Mesendoderm (in vitro differentiated cells): Measurements from ENCODE around the gene TMEM175.

Source experiments
- DNase-seq: peaks from one replicate; pipeline ENCODE4 v3.0.0; 2013
- H2AK5ac ChIP-seq: 2 replicates; pipeline ENCODE4 v1.6.1; 2013; ENCODE audit warnings: low read length, inconsistent platforms
- H2BK120ac ChIP-seq: 2 replicates; pipeline ENCODE4 v1.6.1; 2013; ENCODE audit warnings: low read depth, mild to moderate bottlenecking, low read length, moderate library complexity, mixed read lengths
- H2BK15ac ChIP-seq: replicated peaks from 2 replicates; pipeline ENCODE4 v1.6.1; 2013; ENCODE audit warnings: low read depth, mild to moderate bottlenecking, moderate library complexity
- H2BK5ac ChIP-seq: 2 replicates; pipeline ENCODE4 v1.6.1; 2013; ENCODE audit warnings: low read length, inconsistent platforms
- H3K18ac ChIP-seq: 2 replicates; pipeline ENCODE4 v1.6.1; 2013; ENCODE audit warnings: mild to moderate bottlenecking, low read length, mixed read lengths
- H3K23ac ChIP-seq: one replicate; pipeline ENCODE4 v1.6.1; 2013; ENCODE audit warnings: low read length
- H3K27ac ChIP-seq: 2 replicates; pipeline ENCODE4 v1.5.1; 2013; ENCODE audit warnings: low read depth, mild to moderate bottlenecking, inconsistent platforms, low read length, moderate library complexity
- H3K27me3 ChIP-seq: 2 replicates; pipeline ENCODE4 v1.6.1; 2013; ENCODE audit warnings: low read length, control low read depth, mild to moderate bottlenecking, inconsistent platforms; ENCODE audit not compliant: insufficient read depth, poor library complexity
- H3K36me3 ChIP-seq: 2 replicates; pipeline ENCODE4 v1.6.1; 2013; ENCODE audit warnings: low read length, inconsistent platforms; ENCODE audit not compliant: control insufficient read depth, insufficient read depth
- H3K4ac ChIP-seq: one replicate; pipeline ENCODE4 v1.6.1; 2013; ENCODE audit warnings: low read depth, mild to moderate bottlenecking, low read length, moderate library complexity
- H3K4me1 ChIP-seq: 2 replicates; pipeline ENCODE4 v1.6.1; 2013; ENCODE audit warnings: low read depth, low read length, inconsistent platforms; ENCODE audit not compliant: control insufficient read depth
- H3K4me2 ChIP-seq: 2 replicates; pipeline ENCODE4 v1.6.1; 2013; ENCODE audit warnings: low read length
- H3K4me3 ChIP-seq: 2 replicates; pipeline ENCODE4 v1.5.1; 2013; ENCODE audit warnings: mild to moderate bottlenecking, low read length
- H3K56ac ChIP-seq: one replicate; pipeline ENCODE4 v1.6.1; 2013; ENCODE audit warnings: low read length
- H3K79me1 ChIP-seq: 2 replicates; pipeline ENCODE4 v1.6.1; 2013; ENCODE audit warnings: low read length, inconsistent platforms
- H3K79me2 ChIP-seq: 2 replicates; pipeline ENCODE4 v1.6.1; 2013; ENCODE audit warnings: mild to moderate bottlenecking, low read length; ENCODE audit not compliant: control insufficient read depth, insufficient read depth
- H3K9ac ChIP-seq: 2 replicates; pipeline ENCODE4 v1.6.1; 2013; ENCODE audit warnings: low read length, inconsistent platforms
- H4K5ac ChIP-seq: one replicate; pipeline ENCODE4 v1.6.1; 2013; ENCODE audit warnings: low read length
- H4K8ac ChIP-seq: one replicate; pipeline ENCODE4 v1.6.1; 2013; ENCODE audit warnings: low read depth, mild to moderate bottlenecking, control low read depth, low read length, moderate library complexity
- WGBS: extraction: QIAGEN DNeasy Blood & Tissue Kit; methylation state at CpG from one replicate; pipeline ENCODE4 v1.1.7; 2013; ENCODE audit warnings: low lambda C conversion rate, missing lambda C conversion rate; ENCODE audit not compliant: insufficient coverage; ENCODE audit errors: extremely low coverage; 5-methylcytosine and 5-hydroxymethylcytosine counted together

The TMEM175 gene

DNA sequence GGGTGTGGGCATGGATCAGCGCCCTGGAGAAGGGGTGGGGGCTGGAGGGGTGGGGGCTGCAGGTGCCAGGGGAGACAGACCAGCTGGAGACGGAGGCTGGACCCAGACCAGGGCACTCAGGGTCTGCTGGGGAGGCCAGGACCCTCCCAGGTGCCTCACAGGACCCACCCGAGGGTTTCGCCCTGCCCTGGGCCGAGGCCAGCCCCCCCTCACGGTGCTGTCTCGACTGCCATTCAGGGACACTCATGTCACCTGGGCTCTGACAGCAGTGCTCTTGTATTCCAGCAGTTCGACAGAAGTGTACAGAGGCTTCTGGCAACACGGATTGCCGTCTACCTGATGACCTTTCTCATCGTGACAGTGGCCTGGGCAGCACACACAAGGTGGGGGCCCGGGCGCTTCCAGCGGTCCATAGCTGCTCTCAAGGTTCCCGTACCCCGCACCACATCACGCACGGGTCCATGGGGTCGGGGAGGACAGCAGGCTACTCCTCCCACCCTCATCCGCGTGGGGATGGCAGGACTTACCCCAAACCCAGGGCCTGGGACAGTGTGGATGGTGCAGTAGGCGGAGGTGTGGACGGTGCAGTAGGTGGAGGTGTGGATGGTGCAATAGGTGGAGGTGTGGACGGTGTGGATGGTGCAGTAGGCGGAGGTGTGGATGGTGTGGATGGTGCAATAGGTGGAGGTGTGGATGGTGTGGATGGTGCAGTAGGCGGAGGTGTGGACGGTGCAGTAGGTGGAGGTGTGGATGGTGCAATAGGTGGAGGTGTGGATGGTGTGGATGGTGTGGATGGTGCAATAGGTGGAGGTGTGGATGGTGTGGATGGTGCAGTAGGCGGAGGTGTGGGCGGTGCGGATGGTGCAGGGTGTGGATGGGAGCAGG, 18.1 kb downstream of the TMEM175 start:
- H3K36me3 ChIP-seq = no peaks in the 10 kb centered on the region
- WGBS = no CpG with 5 or more reads among the region's 30 CpGs

DNA sequence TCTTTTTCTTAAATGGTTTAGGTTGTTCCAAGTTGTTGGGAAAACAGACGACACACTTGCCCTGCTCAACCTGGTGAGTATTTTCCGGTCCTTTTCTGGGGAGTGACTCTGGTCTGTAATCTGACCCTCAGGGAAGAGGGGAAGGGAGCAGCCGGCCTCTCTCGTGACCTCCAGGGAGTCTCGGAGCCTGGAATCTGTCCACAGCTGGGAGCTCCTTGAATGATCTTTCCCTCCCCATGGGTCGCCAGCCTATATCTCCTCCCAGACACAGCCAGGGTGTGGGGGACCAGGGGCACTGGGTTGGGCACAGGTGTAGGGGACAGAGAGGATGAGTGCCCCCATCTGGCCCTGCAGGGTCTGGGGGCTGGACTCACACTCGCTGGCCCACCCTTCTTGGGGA, 18.9 kb downstream of the TMEM175 start:
- H3K4me1 ChIP-seq = no peaks in the 10 kb centered on the region
- no peak for DNase-seq
- H2BK120ac ChIP-seq = no peak overlapping the region
- no peaks in the 10 kb centered on the region for H3K79me1 ChIP-seq
- no peak overlapping the region for H4K8ac ChIP-seq
- no peak overlapping the region for H2BK5ac ChIP-seq
- H2AK5ac ChIP-seq = no peak overlapping the region
- H3K27ac ChIP-seq = no peak overlapping the region
- no peak overlapping the region for H3K18ac ChIP-seq
- H3K4me2 ChIP-seq = no peak overlapping the region
- no peak overlapping the region for H3K56ac ChIP-seq
- peaks cover 2% of the 10 kb centered on the region for H3K27me3 ChIP-seq
- WGBS = no CpG with 5 or more reads among the region's 7 CpGs
- H2BK15ac ChIP-seq = no peak overlapping the region
- no peak overlapping the region for H3K4ac ChIP-seq
- H3K9ac ChIP-seq = no peak overlapping the region
- no peaks in the 10 kb centered on the region for H3K36me3 ChIP-seq
- no peaks in the 10 kb centered on the region for H3K79me2 ChIP-seq
- H3K4me3 ChIP-seq = no peak overlapping the region
- H4K5ac ChIP-seq = no peak overlapping the region
- H3K23ac ChIP-seq = no peak overlapping the region

More for the DNA sequence above, 18.1 kb downstream of the TMEM175 start:
- no peak overlapping the region for H2AK5ac ChIP-seq
- peaks cover 3% of the 10 kb centered on the region for H3K4me1 ChIP-seq
- no peak overlapping the region for H3K56ac ChIP-seq
- no peak for DNase-seq
- no peak overlapping the region for H3K4me2 ChIP-seq
- H2BK5ac ChIP-seq = no peak overlapping the region
- no peak overlapping the region for H3K9ac ChIP-seq
- H3K23ac ChIP-seq = no peak overlapping the region
- H4K5ac ChIP-seq = no peak overlapping the region
- peaks cover 2% of the 10 kb centered on the region for H3K27me3 ChIP-seq
- no peak overlapping the region for H3K4ac ChIP-seq
- H3K18ac ChIP-seq = no peak overlapping the region
- H2BK15ac ChIP-seq = no peak overlapping the region
- H2BK120ac ChIP-seq = no peak overlapping the region
- no peak overlapping the region for H3K27ac ChIP-seq
- H3K4me3 ChIP-seq = no peak overlapping the region
- H3K79me2 ChIP-seq = no peaks in the 10 kb centered on the region
- no peaks in the 10 kb centered on the region for H3K79me1 ChIP-seq
- H4K8ac ChIP-seq = no peak overlapping the region

DNA sequence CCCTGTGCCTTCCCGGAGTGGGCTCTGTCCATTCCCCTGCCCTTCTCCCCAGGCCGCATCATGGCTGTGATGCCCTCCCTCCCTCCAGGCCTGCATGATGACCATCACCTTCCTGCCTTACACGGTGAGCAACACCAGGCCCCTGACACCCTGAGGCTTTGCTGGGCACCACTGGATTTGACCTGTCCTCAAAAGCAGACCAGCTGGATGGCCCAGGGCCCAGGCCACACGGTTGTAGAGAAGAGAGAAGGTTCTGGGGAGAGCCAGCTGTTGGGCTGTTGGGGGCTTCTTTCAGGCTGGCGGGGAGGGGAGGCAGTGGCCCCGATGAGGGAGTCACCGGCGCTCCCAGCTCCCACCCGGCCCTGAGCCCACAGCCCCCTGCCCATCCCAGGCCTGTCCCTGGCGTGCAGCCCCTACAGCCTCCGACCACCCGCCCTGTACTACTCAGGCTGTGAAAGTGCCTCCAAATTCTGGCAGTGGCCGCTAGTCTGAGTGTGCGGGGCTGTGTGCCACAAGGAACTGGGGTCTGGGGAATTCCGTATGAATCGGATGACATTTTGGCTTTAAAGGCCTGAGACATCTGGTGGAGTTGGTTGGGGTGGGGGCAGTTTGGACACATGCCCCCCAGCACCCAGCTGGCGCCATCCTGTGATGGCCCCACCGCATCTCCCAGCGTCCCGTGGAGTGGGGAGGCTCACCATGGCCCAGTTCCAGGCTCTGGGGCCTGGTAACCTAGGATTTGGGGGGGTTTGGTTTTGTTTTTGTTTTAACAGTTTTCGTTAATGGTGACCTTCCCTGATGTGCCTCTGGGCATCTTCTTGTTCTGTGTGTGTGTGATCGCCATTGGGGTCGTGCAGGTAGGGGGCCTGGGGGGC, 19.6 kb downstream of the TMEM175 start:
- H3K4me2 ChIP-seq = no peak overlapping the region
- no peaks in the 10 kb centered on the region for H3K79me2 ChIP-seq

DNA sequence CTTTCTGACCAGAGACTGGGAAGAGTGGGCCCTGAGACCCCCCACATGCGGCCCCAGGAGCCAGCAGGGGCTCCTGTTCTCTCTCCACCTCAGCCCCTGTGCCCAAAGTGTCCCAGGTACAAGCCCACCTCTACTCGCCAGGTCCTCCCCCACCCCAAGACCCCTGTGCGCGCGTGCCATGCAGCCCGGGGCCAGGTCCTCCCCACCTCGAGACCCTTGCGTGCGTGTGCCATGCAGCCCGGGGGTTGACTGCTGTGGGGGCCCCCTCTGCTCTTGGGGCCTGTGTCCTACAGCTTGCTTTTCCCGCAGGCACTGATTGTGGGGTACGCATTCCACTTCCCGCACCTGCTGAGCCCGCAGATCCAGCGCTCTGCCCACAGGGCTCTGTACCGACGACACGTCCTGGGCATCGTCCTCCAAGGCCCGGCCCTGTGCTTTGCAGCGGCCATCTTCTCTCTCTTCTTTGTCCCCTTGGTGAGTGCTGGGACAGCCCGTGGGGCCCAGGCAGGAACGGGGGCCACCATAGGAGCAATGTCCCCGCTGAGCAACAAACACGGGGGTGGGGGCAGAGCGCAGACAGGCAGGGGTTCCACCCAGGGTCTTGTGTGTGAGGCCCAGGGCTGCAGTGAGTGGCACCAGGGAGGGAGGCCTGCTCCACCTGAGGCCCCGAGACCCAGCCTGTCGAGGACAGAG, 20.8 kb downstream of the TMEM175 start:
- no peaks in the 10 kb centered on the region for H3K79me1 ChIP-seq
- no peak overlapping the region for H2AK5ac ChIP-seq
- no peak overlapping the region for H3K23ac ChIP-seq
- no peak overlapping the region for H4K5ac ChIP-seq
- H3K27me3 ChIP-seq = no peaks in the 10 kb centered on the region
- no peak for DNase-seq
- WGBS = no CpG with 5 or more reads among the region's 28 CpGs
- no peaks in the 10 kb centered on the region for H3K4me1 ChIP-seq
- H3K27ac ChIP-seq = no peak overlapping the region
- no peak overlapping the region for H3K56ac ChIP-seq
- no peak overlapping the region for H3K4ac ChIP-seq
- no peak overlapping the region for H4K8ac ChIP-seq
- no peak overlapping the region for H3K18ac ChIP-seq
- H3K9ac ChIP-seq = no peak overlapping the region
- no peak overlapping the region for H3K4me2 ChIP-seq
- no peak overlapping the region for H2BK15ac ChIP-seq
- no peaks in the 10 kb centered on the region for H3K36me3 ChIP-seq
- no peaks in the 10 kb centered on the region for H3K79me2 ChIP-seq
- H3K4me3 ChIP-seq = no peak overlapping the region
- no peak overlapping the region for H2BK5ac ChIP-seq
- H2BK120ac ChIP-seq = no peak overlapping the region

More for the DNA sequence above, 19.6 kb downstream of the TMEM175 start:
- H2BK5ac ChIP-seq = no peak overlapping the region
- H3K4ac ChIP-seq = no peak overlapping the region
- H3K56ac ChIP-seq = no peak overlapping the region
- no peak overlapping the region for H2AK5ac ChIP-seq
- H3K27me3 ChIP-seq = no peaks in the 10 kb centered on the region
- no peak overlapping the region for H4K8ac ChIP-seq
- H3K9ac ChIP-seq = no peak overlapping the region
- no peaks in the 10 kb centered on the region for H3K79me1 ChIP-seq
- no peaks in the 10 kb centered on the region for H3K36me3 ChIP-seq
- no peak overlapping the region for H3K18ac ChIP-seq
- no peak overlapping the region for H2BK15ac ChIP-seq
- no peak overlapping the region for H2BK120ac ChIP-seq
- WGBS = no CpG with 5 or more reads among the region's 23 CpGs
- H3K27ac ChIP-seq = no peak overlapping the region
- H3K23ac ChIP-seq = no peak overlapping the region
- H4K5ac ChIP-seq = no peak overlapping the region
- no peak for DNase-seq
- H3K4me3 ChIP-seq = no peak overlapping the region
- no peaks in the 10 kb centered on the region for H3K4me1 ChIP-seq

DNA sequence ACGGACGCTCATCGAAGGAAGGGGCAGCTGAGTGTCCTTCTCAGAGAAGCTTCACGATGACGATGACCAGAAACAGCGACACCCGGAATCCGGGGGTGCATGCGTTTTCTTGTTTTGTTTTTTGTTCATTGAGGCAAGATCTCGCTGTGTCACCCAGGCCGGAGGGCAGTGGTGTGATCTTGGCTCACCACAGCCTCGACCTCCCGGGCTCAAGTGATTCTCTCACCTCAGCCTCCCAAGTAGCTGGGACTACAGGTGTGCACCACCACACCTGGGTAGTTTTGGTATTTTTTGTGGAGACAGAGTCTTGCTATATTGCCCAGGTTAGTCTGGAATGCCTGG, 21.3 kb downstream of the TMEM175 start:
- no peaks in the 10 kb centered on the region for H3K4me1 ChIP-seq
- no peak overlapping the region for H4K8ac ChIP-seq
- no peaks in the 10 kb centered on the region for H3K79me2 ChIP-seq
- H4K5ac ChIP-seq = no peak overlapping the region
- no peak overlapping the region for H3K4ac ChIP-seq
- no peaks in the 10 kb centered on the region for H3K27me3 ChIP-seq
- no peaks in the 10 kb centered on the region for H3K36me3 ChIP-seq
- H3K23ac ChIP-seq = no peak overlapping the region
- H2BK120ac ChIP-seq = no peak overlapping the region
- H2AK5ac ChIP-seq = no peak overlapping the region
- H2BK5ac ChIP-seq = no peak overlapping the region
- DNase-seq = no peak
- H3K79me1 ChIP-seq = no peaks in the 10 kb centered on the region
- H3K27ac ChIP-seq = no peak overlapping the region
- H3K18ac ChIP-seq = no peak overlapping the region
- H3K9ac ChIP-seq = no peak overlapping the region
- H3K56ac ChIP-seq = no peak overlapping the region
- H2BK15ac ChIP-seq = no peak overlapping the region
- H3K4me3 ChIP-seq = no peak overlapping the region
- no CpG with 5 or more reads among the region's 13 CpGs for WGBS
- no peak overlapping the region for H3K4me2 ChIP-seq
